ENCODE data around the gene ATG14.

DNA sequence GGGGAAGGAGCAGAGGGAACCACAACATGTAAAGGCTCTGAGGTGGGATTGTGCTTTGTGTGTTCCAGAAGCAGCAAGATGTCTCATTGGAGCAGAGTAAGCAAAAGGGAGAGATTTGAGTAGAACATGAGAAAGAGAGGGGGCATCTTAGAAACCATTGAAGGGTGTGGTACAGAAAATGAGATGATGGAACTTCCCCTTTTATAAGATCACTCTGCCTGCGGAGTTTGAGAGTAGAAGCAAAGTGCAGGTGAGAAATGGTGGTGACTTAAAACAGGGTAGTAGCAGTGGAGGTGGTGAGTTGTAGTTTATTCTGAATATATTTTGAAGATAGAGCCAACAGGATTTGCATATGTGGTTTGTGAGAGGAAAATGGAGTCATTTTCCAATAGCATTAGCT lies 84.5 kb downstream of the ATG14 start:
- TF ChIP-seq POLR2A (IDR thresholded peaks at IDR 0.05) (no peak), POLR2AphosphoS5 (IDR thresholded peaks at IDR 0.05) (no peak), EP300 (IDR thresholded peaks at IDR 0.05; ENCODE audit: low read depth) (no peak)
- TF ChIP-seq, protein P1, sequence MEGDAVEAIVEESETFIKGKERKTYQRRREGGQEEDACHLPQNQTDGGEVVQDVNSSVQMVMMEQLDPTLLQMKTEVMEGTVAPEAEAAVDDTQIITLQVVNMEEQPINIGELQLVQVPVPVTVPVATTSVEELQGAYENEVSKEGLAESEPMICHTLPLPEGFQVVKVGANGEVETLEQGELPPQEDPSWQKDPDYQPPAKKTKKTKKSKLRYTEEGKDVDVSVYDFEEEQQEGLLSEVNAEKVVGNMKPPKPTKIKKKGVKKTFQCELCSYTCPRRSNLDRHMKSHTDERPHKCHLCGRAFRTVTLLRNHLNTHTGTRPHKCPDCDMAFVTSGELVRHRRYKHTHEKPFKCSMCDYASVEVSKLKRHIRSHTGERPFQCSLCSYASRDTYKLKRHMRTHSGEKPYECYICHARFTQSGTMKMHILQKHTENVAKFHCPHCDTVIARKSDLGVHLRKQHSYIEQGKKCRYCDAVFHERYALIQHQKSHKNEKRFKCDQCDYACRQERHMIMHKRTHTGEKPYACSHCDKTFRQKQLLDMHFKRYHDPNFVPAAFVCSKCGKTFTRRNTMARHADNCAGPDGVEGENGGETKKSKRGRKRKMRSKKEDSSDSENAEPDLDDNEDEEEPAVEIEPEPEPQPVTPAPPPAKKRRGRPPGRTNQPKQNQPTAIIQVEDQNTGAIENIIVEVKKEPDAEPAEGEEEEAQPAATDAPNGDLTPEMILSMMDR (IDR thresholded peaks at IDR 0.05): no peak

All from transverse colon (tissue), 4 donors.